Pancreas (tissue), 10 donors: ENCODE measurements around the gene DGCR8. TPM values are rescaled to one million over a fixed set of nuclear protein-coding genes. Genes with fewer than 3 reads are reported as not detected.

Experiments
- ATAC-seq, 4 donors: fragments of 200-7000 bp; cut with Tn5 transposase; one replicate each; pipeline versions ENCODE4 v1.8.0 to v1.9.1; 2020; ENCODE audit warnings: mild to moderate bottlenecking in 4 of 4, moderate library complexity in 4 of 4
- DNase-seq, 6 donors: peaks; one replicate each; pipeline ENCODE4 v3.0.0-alpha.2; 2020
- FAIRE-seq: peaks from 2 replicates; lab custom pipeline; 2012; peaks lifted over from hg19 to GRCh38; lab: Jason Lieb, UNC
- H3K27ac ChIP-seq, 4 donors: fragments of 200-600 bp; sonication (generic); 1 replicate in 3 of 4; 2 replicates in 1 of 4; pipeline versions ENCODE4 v1.5.0 to v1.8.0; 2020
- H3K27me3 ChIP-seq, 4 donors: fragments of 200-600 bp; one replicate each; pipeline ENCODE4 v1.8.0; 2021
- H3K36me3 ChIP-seq, 3 donors: fragments of 200-600 bp; sonication (generic) in 1 of 3; one replicate each; pipeline versions ENCODE4 v1.5.0 to v1.8.0; 2020 to 2021
- H3K4me1 ChIP-seq, 3 donors: fragments of 200-600 bp; one replicate each; pipeline ENCODE4 v1.8.0; 2021
- H3K4me3 ChIP-seq, 4 donors: fragments of 200-600 bp; sonication (generic) in 2 of 4; one replicate each; pipeline versions ENCODE4 v1.5.0 to v1.8.0; 2020 to 2021
- H3K9me3 ChIP-seq, 4 donors: fragments of 200-600 bp; one replicate each; pipeline ENCODE4 v1.8.0; 2021
- WGBS, 2 donors: extraction: QIAGEN DNeasy Blood & Tissue Kit; methylation state at CpG; one replicate each; pipeline ENCODE4 v1.1.7; 2013; 5-methylcytosine and 5-hydroxymethylcytosine counted together
- intact Hi-C, 3 donors: fragments of 100-400 bp; cut with DNase I; formaldehyde crosslinking; loops; one replicate each; pipeline versions ENCODE4 v1.11.1 to v1.14.2; 2022
- polyA plus RNA-seq, 2 donors: library from polyadenylated mRNA; stranded (reverse); fragments of 200-250 nt; gene quantifications; one replicate each; pipeline ENCODE4 v1.2.3, GENCODE V29; 2013
- total RNA-seq, 6 donors: library from RNA; stranded (reverse); fragmentation: NEBNext Ultra II Directional in 4 of 6; extraction: Animal tissue kit (Norgen Biotek cat#: 25700) in 4 of 6; gene quantifications; one replicate each; pipeline versions ENCODE4 v1.2.1 to v1.2.4, GENCODE V29; 2021 to 2023
- TF ChIP-seq, protein P1 (sequence below), 4 donors: fragments of 200-600 bp; sonication (generic) in 3 of 4; IDR thresholded peaks; one replicate each; pipeline versions ENCODE4 v1.5.0 to v1.8.0; 2021; ENCODE audit warnings: antibody characterized with exemption in 4 of 4
- donor health status: healthy with polysubstance abuse.
- donor health status: DM: no; HTN: no; CAD: no; lungs with moderate emphysema.
- donor health status: DM: no; HTN: no; CAD: no.
- donor health status: control.
- donor health status: control.
- donor health status: Bipolar disorder and iron deficiency.
- donor health status: DM: yes; HTN: yes; CAD: no.
- donor health status: DM: no; HTN: no; CAD: no.
- donor health status: DM: no; HTN: no; CAD: no.
- donor health status: DM: yes; HTN: yes; CAD: no.

The DGCR8 gene
- total and polyA plus RNA-seq, 8 donors = 14.9 to 31.9 (median 18.9) TPM

GRCh38 chr22:20135806-20136602, 56.0 kb downstream of the DGCR8 start:
- 84 to 86% methylated on average over 21 to 25 of the region's 25 CpGs for WGBS, 2 donors
- Histone ChIP-seq H3K27ac (no peak overlapping the region), H3K4me3 (no peak overlapping the region), H3K4me1 (peaks cover 0 to 6% (median 6%) of the 10 kb centered on the region in 3 donors), H3K36me3 (no peaks in the 10 kb centered on the region), H3K27me3 (no peaks in the 10 kb centered on the region), H3K9me3 (no peaks in the 10 kb centered on the region)
- ATAC-seq = no peak
- intact Hi-C loops = no loop called here
- TF ChIP-seq, protein P1, sequence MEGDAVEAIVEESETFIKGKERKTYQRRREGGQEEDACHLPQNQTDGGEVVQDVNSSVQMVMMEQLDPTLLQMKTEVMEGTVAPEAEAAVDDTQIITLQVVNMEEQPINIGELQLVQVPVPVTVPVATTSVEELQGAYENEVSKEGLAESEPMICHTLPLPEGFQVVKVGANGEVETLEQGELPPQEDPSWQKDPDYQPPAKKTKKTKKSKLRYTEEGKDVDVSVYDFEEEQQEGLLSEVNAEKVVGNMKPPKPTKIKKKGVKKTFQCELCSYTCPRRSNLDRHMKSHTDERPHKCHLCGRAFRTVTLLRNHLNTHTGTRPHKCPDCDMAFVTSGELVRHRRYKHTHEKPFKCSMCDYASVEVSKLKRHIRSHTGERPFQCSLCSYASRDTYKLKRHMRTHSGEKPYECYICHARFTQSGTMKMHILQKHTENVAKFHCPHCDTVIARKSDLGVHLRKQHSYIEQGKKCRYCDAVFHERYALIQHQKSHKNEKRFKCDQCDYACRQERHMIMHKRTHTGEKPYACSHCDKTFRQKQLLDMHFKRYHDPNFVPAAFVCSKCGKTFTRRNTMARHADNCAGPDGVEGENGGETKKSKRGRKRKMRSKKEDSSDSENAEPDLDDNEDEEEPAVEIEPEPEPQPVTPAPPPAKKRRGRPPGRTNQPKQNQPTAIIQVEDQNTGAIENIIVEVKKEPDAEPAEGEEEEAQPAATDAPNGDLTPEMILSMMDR (IDR thresholded peaks at IDR 0.05) = no peak
- no peak for DNase-seq
- no peak for FAIRE-seq

GRCh38 chr22:20136603-20136873, 56.5 kb downstream of the DGCR8 start:
- peaks cover 0 to 6% (median 6%) of the 10 kb centered on the region in 3 donors for H3K4me1 ChIP-seq
- no peak for FAIRE-seq
- TF ChIP-seq, protein P1 (IDR thresholded peaks at IDR 0.05) = no peak

DNA sequence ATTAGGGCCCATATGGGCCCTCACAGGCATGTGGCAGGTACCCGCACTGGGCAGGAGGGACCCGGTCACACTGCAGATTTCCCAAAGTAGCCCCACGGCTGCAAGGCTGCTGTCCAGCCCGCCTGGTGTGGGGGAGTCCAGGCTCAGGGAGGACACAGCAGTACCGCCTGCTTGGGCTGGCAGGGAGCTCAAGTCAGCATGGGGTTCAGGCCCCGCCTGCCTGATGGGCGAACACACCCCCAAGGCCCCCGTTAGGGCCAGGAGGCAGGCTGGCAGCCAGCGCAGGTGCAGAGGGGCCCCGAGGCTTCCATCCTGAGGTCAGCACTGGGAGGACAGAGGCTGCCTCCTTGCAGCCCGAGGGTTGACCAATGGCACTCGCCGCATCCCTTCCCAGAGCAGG, 57.1 kb downstream of the DGCR8 start:
- H3K27me3 ChIP-seq = no peaks in the 10 kb centered on the region
- peaks cover 0 to 6% (median 6%) of the 10 kb centered on the region in 3 donors for H3K4me1 ChIP-seq
- ATAC-seq (no peak), FAIRE-seq (no peak), DNase-seq (no peak)
- H3K9me3 ChIP-seq = no peaks in the 10 kb centered on the region
- H3K4me3 ChIP-seq = no peak overlapping the region
- intact Hi-C loops = no loop called here
- TF ChIP-seq, protein P1 (IDR thresholded peaks at IDR 0.05) = no peak
- H3K36me3 ChIP-seq = no peaks in the 10 kb centered on the region
- WGBS, 2 donors = 85 to 87% methylated on average over 13 of the region's 13 CpGs
- no peak overlapping the region for H3K27ac ChIP-seq

More at GRCh38 chr22:20136603-20136873, 56.5 kb downstream of the DGCR8 start:
- H3K9me3 ChIP-seq = no peaks in the 10 kb centered on the region
- H3K27me3 ChIP-seq = no peaks in the 10 kb centered on the region
- intact Hi-C loops = no loop called here
- H3K27ac ChIP-seq = no peak overlapping the region
- no peak for DNase-seq
- 93% methylated on average over 5 of the region's 5 CpGs for WGBS, 2 donors
- no peak overlapping the region for H3K4me3 ChIP-seq
- no peak for ATAC-seq
- no peaks in the 10 kb centered on the region for H3K36me3 ChIP-seq

GRCh38 chr22:20137671-20138416, 57.8 kb downstream of the DGCR8 start:
- no peaks in the 10 kb centered on the region for H3K27me3 ChIP-seq
- H3K4me1 ChIP-seq = peaks cover 0 to 2% (median under 1%) of the 10 kb centered on the region in 3 donors
- no peak for FAIRE-seq
- no peaks in the 10 kb centered on the region for H3K36me3 ChIP-seq
- TF ChIP-seq, protein P1 (IDR thresholded peaks at IDR 0.05) = no peak
- H3K27ac ChIP-seq = no peak overlapping the region
- intact Hi-C loops = no loop called here
- no peak for ATAC-seq
- 63 to 71% methylated on average over 25 to 26 of the region's 26 CpGs for WGBS, 2 donors
- H3K4me3 ChIP-seq = no peak overlapping the region
- H3K9me3 ChIP-seq = no peaks in the 10 kb centered on the region
- no peak for DNase-seq

- H3K9me3 ChIP-seq = no peaks in the 10 kb centered on the region
- TF ChIP-seq, protein P1 (IDR thresholded peaks at IDR 0.05) = no peak
- no peak overlapping the region for H3K4me3 ChIP-seq
- intact Hi-C loops = no loop called here
- 61 to 63% methylated on average over 4 of the region's 4 CpGs for WGBS, 2 donors
- no peaks in the 10 kb centered on the region for H3K27me3 ChIP-seq
- ATAC-seq (no peak), FAIRE-seq (no peak), DNase-seq (no peak)
- no peak overlapping the region for H3K27ac ChIP-seq
- no peaks in the 10 kb centered on the region for H3K36me3 ChIP-seq
- H3K4me1 ChIP-seq = no peaks in the 10 kb centered on the region
These were observed 58.3 kb downstream of the DGCR8 start for GRCh38 chr22:20138417-20138738.
